HFFc6 (cell line): ENCODE data around the gene RPRD1B. TPM values are rescaled to one million over a fixed set of nuclear protein-coding genes. Genes with fewer than 3 reads are reported as not detected.

Source experiments
- DNase-seq: peaks from one replicate; pipeline ENCODE4 v3.0.0-alpha.2; 2018
- H3K27ac Mint-ChIP-seq: 2 replicates; pipeline ENCODE4 v1.8.0; 2020; ENCODE audit warnings: mild to moderate bottlenecking, mixed read lengths
- H3K27me3 Mint-ChIP-seq: 2 replicates; pipeline ENCODE4 v1.8.0; 2021; ENCODE audit warnings: mild to moderate bottlenecking, moderate library complexity, mixed read lengths; ENCODE audit not compliant: insufficient read depth
- H3K36me3 Mint-ChIP-seq: 2 replicates; pipeline ENCODE4 v1.8.0; 2021; ENCODE audit warnings: low read depth, mixed read lengths
- H3K4me1 Mint-ChIP-seq: 2 replicates; pipeline ENCODE4 v1.8.0; 2020; ENCODE audit warnings: low read depth, mixed read lengths
- H3K4me3 Mint-ChIP-seq: 2 replicates; pipeline ENCODE4 v1.8.0; 2020; ENCODE audit warnings: mild to moderate bottlenecking, moderate library complexity, mixed read lengths
- H3K9me3 Mint-ChIP-seq: 2 replicates; pipeline ENCODE4 v1.8.0; 2020; ENCODE audit warnings: mild to moderate bottlenecking, mixed read lengths
- CTCF ChIP-seq: fragments of 200-600 bp; sonication (generic); IDR thresholded peaks from 2 replicates; pipeline ENCODE4 v1.5.0; 2021; ENCODE audit warnings: antibody characterized with exemption, mild to moderate bottlenecking
- total RNA-seq, 6 experiments: library from RNA; stranded (reverse); fragmentation: NEBNext Ultra II Directional; extraction: Animal tissue kit (Norgen Biotek cat#: 25700); gene quantifications; 2 replicates in 1 of 6; 3 replicates in 5 of 6; pipeline ENCODE4 v1.2.3, GENCODE V29; 2021

RPRD1B gene
- total RNA-seq, 6 experiments from 2014 or later = 15.9 to 20.2 (median 19.2) TPM

GRCh38 chr20:38130687-38131587, 97.4 kb downstream of the RPRD1B start:
- Mint-ChIP-seq H3K4me3 (no peak overlapping the region; the same call in 1 of the 2 replicates), H3K27me3 (peaks cover 3% of the 10 kb centered on the region), H3K36me3 (peaks cover 11% of the 10 kb centered on the region; the same call in 1 of the 2 replicates), H3K9me3 (no peaks in the 10 kb centered on the region), H3K27ac (no peak overlapping the region), H3K4me1 (peaks cover 73% of the 10 kb centered on the region)
- DNase-seq = no peak
- TF ChIP-seq CTCF = no peak

GRCh38 chr20:38131588-38132121, 98.1 kb downstream of the RPRD1B start:
- Mint-ChIP-seq H3K9me3 (no peaks in the 10 kb centered on the region), H3K36me3 (peaks cover 11% of the 10 kb centered on the region; the same call in 1 of the 2 replicates), H3K4me3 (no peak overlapping the region; the same call in 1 of the 2 replicates), H3K27ac (no peak overlapping the region; the same call in 1 of the 2 replicates), H3K4me1 (peaks cover 65% of the 10 kb centered on the region), H3K27me3 (peaks cover 3% of the 10 kb centered on the region)
- DNase-seq = peak; percentile 58
- TF ChIP-seq CTCF = peak; percentile 18; the same call in 1 of the 2 replicates

GRCh38 chr20:38132156-38132909, 98.8 kb downstream of the RPRD1B start:
- Mint-ChIP-seq H3K4me3 (no peak overlapping the region), H3K4me1 (peaks cover 59% of the 10 kb centered on the region), H3K27me3 (peaks cover 2% of the 10 kb centered on the region), H3K9me3 (no peaks in the 10 kb centered on the region), H3K36me3 (peaks cover 12% of the 10 kb centered on the region), H3K27ac (no peak overlapping the region)
- no peak for TF ChIP-seq CTCF
- DNase-seq = no peak

- Mint-ChIP-seq H3K4me1 (peaks cover 52% of the 10 kb centered on the region), H3K27me3 (peaks cover 2% of the 10 kb centered on the region), H3K4me3 (no peak overlapping the region), H3K36me3 (peaks cover 19% of the 10 kb centered on the region), H3K9me3 (no peaks in the 10 kb centered on the region), H3K27ac (peak overlapping the region; percentile 82)
- no peak for TF ChIP-seq CTCF
- DNase-seq = no peak
Measured at GRCh38 chr20:38132910-38133501, 99.5 kb downstream of the RPRD1B start.

GRCh38 chr20:38133680-38134426, 100.3 kb downstream of the RPRD1B start:
- peaks cover 27% of the 10 kb centered on the region for H3K36me3 Mint-ChIP-seq

More at GRCh38 chr20:38133680-38134426, 100.3 kb downstream of the RPRD1B start:
- Mint-ChIP-seq H3K4me1 (peaks cover 43% of the 10 kb centered on the region), H3K27ac (peak overlapping the region; percentile 82), H3K4me3 (peak overlapping the region; percentile 43), H3K9me3 (no peaks in the 10 kb centered on the region), H3K27me3 (peaks cover 2% of the 10 kb centered on the region)
- TF ChIP-seq CTCF = no peak; the same call in 1 of the 2 replicates
- DNase-seq = no peak
